Fibroblast of lung (primary cell): ENCODE measurements around the gene USP5. TPM values are rescaled to one million over a fixed set of nuclear protein-coding genes. Genes with fewer than 3 reads are reported as not detected.
"Not testable (repeated sequence)": the region's sequence is repeated elsewhere in the genome, so short reads cannot be mapped to it uniquely, and the experiment has no call there.

Experiments used
- DNase-seq, 2 donors: peaks; one replicate each; pipeline versions ENCODE4 v3.0.0 to v3.0.0-alpha.2; 2010; ENCODE audit warnings: low read depth in 2 of 2
- H2AFZ ChIP-seq: 2 replicates; pipeline ENCODE4 v1.5.1; 2012; ENCODE audit warnings: low read length, control low read depth, inconsistent platforms
- H3K27ac ChIP-seq: 2 replicates; pipeline ENCODE4 v1.5.1; 2011; ENCODE audit warnings: low read length, control low read depth; ENCODE audit not compliant: insufficient read depth
- H3K27me3 ChIP-seq: 2 replicates; pipeline ENCODE4 v1.5.1; 2011; ENCODE audit warnings: mild to moderate bottlenecking, low read length; ENCODE audit not compliant: control insufficient read depth, insufficient read depth
- H3K36me3 ChIP-seq: 2 replicates; pipeline ENCODE4 v1.5.1; 2011; ENCODE audit warnings: low read length; ENCODE audit not compliant: control insufficient read depth, insufficient read depth
- H3K4me1 ChIP-seq: 2 replicates; pipeline ENCODE4 v1.5.1; 2011; ENCODE audit warnings: low read length; ENCODE audit not compliant: control insufficient read depth, insufficient read depth; ENCODE audit errors: extremely low read depth
- H3K4me2 ChIP-seq: 2 replicates; pipeline ENCODE4 v1.5.1; 2011; ENCODE audit warnings: low read length, control low read depth; ENCODE audit not compliant: insufficient read depth; ENCODE audit errors: extremely low read depth
- H3K4me3 ChIP-seq, 4 experiments: fragments of 200-600 bp in 1 of 4; sonication (generic) in 1 of 4; replicated peaks in 1 of 4; 2 replicates each; pipeline ENCODE4 v1.5.1; 2011 to 2016; ENCODE audit warnings: low read length in 4 of 4, low read depth in 3 of 4, mild to moderate bottlenecking in 3 of 4, control low read depth in 2 of 4, inconsistent platforms in 1 of 4, mixed read lengths in 1 of 4; ENCODE audit not compliant: insufficient read depth in 1 of 4; ENCODE audit errors: control extremely low read depth in 1 of 4
- H3K79me2 ChIP-seq: 2 replicates; pipeline ENCODE4 v1.5.1; 2012; ENCODE audit warnings: mild to moderate bottlenecking, low read length, inconsistent platforms; ENCODE audit not compliant: control insufficient read depth, insufficient read depth
- H3K9ac ChIP-seq: 2 replicates; pipeline ENCODE4 v1.5.1; 2011; ENCODE audit warnings: mild to moderate bottlenecking, low read length, control low read depth; ENCODE audit not compliant: insufficient read depth
- H3K9me3 ChIP-seq: 2 replicates; pipeline ENCODE4 v1.5.1; 2012; ENCODE audit warnings: low read depth, low read length; ENCODE audit not compliant: control insufficient read depth, insufficient read depth
- H4K20me1 ChIP-seq: 2 replicates; pipeline ENCODE4 v1.5.1; 2011; ENCODE audit warnings: low read length; ENCODE audit not compliant: control insufficient read depth, insufficient read depth; ENCODE audit errors: extremely low read depth
- CTCF ChIP-seq, 2 donors: IDR thresholded peaks in 1 of 2; conservative IDR thresholded peaks in 1 of 2; 1 replicate in 1 of 2; 2 replicates in 1 of 2; pipeline ENCODE4 v1.5.1; 2011 to 2012; ENCODE audit warnings: low read length in 2 of 2, control low read depth in 1 of 2, inconsistent platforms in 1 of 2, low read depth in 1 of 2, mild to moderate bottlenecking in 1 of 2
- EZH2 ChIP-seq: IDR thresholded peaks from 2 replicates; pipeline ENCODE4 v1.5.1; 2012; ENCODE audit warnings: low read length, control low read depth, mild to moderate bottlenecking; ENCODE audit errors: missing control alignments
- polyA plus RNA-seq, 2 donors: library from polyadenylated mRNA; depleted of rRNA in 1 of 2; stranded (reverse) in 1 of 2; unstranded in 1 of 2; fragments of >200 nt; gene quantifications; 2 replicates each; pipeline ENCODE4 v1.2.1, GENCODE V29; 2011 to 2012; ENCODE audit warnings: missing spikeins in 1 of 2
- total RNA-seq: library from RNA; depleted of rRNA; stranded (reverse); fragments of >200 nt; gene quantifications from 2 replicates; pipeline ENCODE4 v1.2.1, GENCODE V29; 2014

USP5 gene
- total and polyA plus RNA-seq, 2 donors (not counting 1 experiment from before 2014, with no cell fraction given): 42.2 to 69.9 TPM

- H2AFZ ChIP-seq: peak within 1 kb of the TSS; percentile 82
- peak within 1 kb of the TSS; percentile 93 for H3K4me2 ChIP-seq
- H3K9me3 ChIP-seq: no peaks in the 10 kb centered on the region
- peak within 1 kb of the TSS; percentile 54 to 89 (median 70) for H3K4me3 ChIP-seq
- no peaks in the 10 kb centered on the region for H3K36me3 ChIP-seq
- H3K27ac ChIP-seq: peak within 1 kb of the TSS; percentile 75
- peak within 1 kb of the TSS; percentile 66 for H3K9ac ChIP-seq
- peak; percentile 92 to 94 for DNase-seq
- H4K20me1 ChIP-seq: no peaks in the 10 kb centered on the region
- no peak for TF ChIP-seq CTCF (conservative IDR thresholded peaks at IDR 0.05 in 1 of 2, IDR thresholded peaks at IDR 0.05 in 1 of 2; ENCODE audit: low read depth in 1 of 2, low read length in 2 of 2)
- no peak for TF ChIP-seq EZH2
- H3K4me1 ChIP-seq: peaks cover 2% of the 10 kb centered on the region
- H3K27me3 ChIP-seq: no peaks in the 10 kb centered on the region
- H3K79me2 ChIP-seq: no peaks in the 10 kb centered on the region
Observed at GRCh38 chr12:6904280-6905276, 52.6 kb downstream of the USP5 start, which contains the start of gene LRRC23. Gene LRRC23 (plus strand): TSS chr12:6904822. CDS start chr12:6905634, 812 bp downstream.

- Histone ChIP-seq H3K4me3 (peak overlapping the region; percentile 54 to 89 (median 70)), H4K20me1 (no peaks in the 10 kb centered on the region), H3K4me1 (peaks cover 2% of the 10 kb centered on the region), H3K9ac (peak overlapping the region; percentile 66), H3K36me3 (no peaks in the 10 kb centered on the region), H3K27ac (peak overlapping the region; percentile 75), H3K9me3 (no peaks in the 10 kb centered on the region), H3K27me3 (no peaks in the 10 kb centered on the region), H3K79me2 (no peaks in the 10 kb centered on the region), H2AFZ (no peak overlapping the region), H3K4me2 (peak overlapping the region; percentile 93)
- no peak for DNase-seq
- TF ChIP-seq EZH2 (no peak), CTCF (conservative IDR thresholded peaks at IDR 0.05 in 1 of 2, IDR thresholded peaks at IDR 0.05 in 1 of 2; ENCODE audit: low read depth in 1 of 2, low read length in 2 of 2) (no peak)
Observed at GRCh38 chr12:6905414-6906040, 53.6 kb downstream of the USP5 start.

GRCh38 chr12:6908141-6908540 is 56.2 kb downstream of the USP5 start:
- H4K20me1 ChIP-seq: not testable (repeated sequence)

More at GRCh38 chr12:6908141-6908540, 56.2 kb downstream of the USP5 start:
- H3K27me3 ChIP-seq, H3K9ac ChIP-seq, DNase-seq, H3K36me3 ChIP-seq, H3K4me2 ChIP-seq, H3K4me1 ChIP-seq, H2AFZ ChIP-seq, H3K9me3 ChIP-seq, H3K27ac ChIP-seq, H3K79me2 ChIP-seq, H3K4me3 ChIP-seq: not testable (repeated sequence)
